Liver (tissue), 9 donors: ENCODE data around the gene ACOXL. TPM values are rescaled to one million over a fixed set of nuclear protein-coding genes. Genes with fewer than 3 reads are reported as not detected.

Experiments
- DNase-seq: peaks from one replicate; pipeline ENCODE4 v3.0.0-alpha.2; 2017; ENCODE audit warnings: low spot score
- H3K27ac ChIP-seq, 2 donors: one replicate each; pipeline ENCODE4 v1.7.0; 2013; ENCODE audit warnings: inconsistent platforms in 2 of 2, low read length in 2 of 2, control low read depth in 1 of 2, low read depth in 1 of 2, mild to moderate bottlenecking in 1 of 2
- H3K27me3 ChIP-seq, 4 donors: one replicate each; pipeline versions ENCODE4 v1.6.1 to v1.7.0; 2013; ENCODE audit warnings: low read length in 3 of 4, inconsistent platforms in 1 of 4, mild to moderate bottlenecking in 1 of 4, moderate library complexity in 1 of 4; ENCODE audit not compliant: control insufficient read depth in 4 of 4, insufficient read depth in 4 of 4
- H3K36me3 ChIP-seq, 4 donors: one replicate each; pipeline versions ENCODE4 v1.6.1 to v1.7.0; 2013; ENCODE audit warnings: low read length in 3 of 4, mild to moderate bottlenecking in 3 of 4, low read depth in 1 of 4, moderate library complexity in 1 of 4; ENCODE audit not compliant: control insufficient read depth in 4 of 4, insufficient read depth in 3 of 4
- H3K4me1 ChIP-seq, 4 donors: one replicate each; pipeline versions ENCODE4 v1.6.1 to v1.7.0; 2013; ENCODE audit warnings: low read length in 3 of 4, mild to moderate bottlenecking in 3 of 4, moderate library complexity in 1 of 4; ENCODE audit not compliant: control insufficient read depth in 4 of 4, insufficient read depth in 4 of 4
- H3K4me3 ChIP-seq, 3 donors: one replicate each; pipeline versions ENCODE4 v1.6.1 to v1.7.0; 2013; ENCODE audit warnings: low read length in 3 of 3, control low read depth in 1 of 3, low read depth in 1 of 3, mild to moderate bottlenecking in 1 of 3
- H3K9ac ChIP-seq, 2 donors: one replicate each; pipeline ENCODE4 v1.7.0; 2013; ENCODE audit warnings: low read length in 2 of 2, mild to moderate bottlenecking in 2 of 2, moderate library complexity in 2 of 2, control low read depth in 1 of 2, low read depth in 1 of 2
- H3K9me3 ChIP-seq, 4 donors: one replicate each; pipeline versions ENCODE4 v1.6.1 to v1.7.0; 2013; ENCODE audit warnings: low read length in 3 of 4; ENCODE audit not compliant: control insufficient read depth in 4 of 4
- ATF3 ChIP-seq: IDR thresholded peaks from 2 replicates; pipeline ENCODE4 v1.6.1; 2016; ENCODE audit warnings: antibody characterized with exemption
- CTCF ChIP-seq: fragments of 150-350 bp; IDR thresholded peaks from 2 replicates; pipeline ENCODE4 v1.5.1; 2017; ENCODE audit warnings: improper control_type of control experiment, low read depth, low read length; ENCODE audit not compliant: missing input control
- EGR1 ChIP-seq, 2 donors: IDR thresholded peaks; 2 replicates each; pipeline ENCODE4 v1.6.1; 2016 to 2018; ENCODE audit warnings: antibody characterized with exemption in 2 of 2, low read depth in 2 of 2
- FOXA1 ChIP-seq: IDR thresholded peaks from 2 replicates; pipeline ENCODE4 v1.6.1; 2016; ENCODE audit warnings: antibody characterized with exemption
- GABPA ChIP-seq, 2 donors: IDR thresholded peaks in 1 of 2; conservative IDR thresholded peaks in 1 of 2; 2 replicates each; pipeline ENCODE4 v1.6.1; 2016; ENCODE audit warnings: antibody characterized with exemption in 2 of 2, mild to moderate bottlenecking in 1 of 2, moderate library complexity in 1 of 2
- HNF4A ChIP-seq, 2 donors: conservative IDR thresholded peaks; 2 replicates each; pipeline ENCODE4 v1.6.1; 2016; ENCODE audit warnings: antibody characterized with exemption in 2 of 2, mild to moderate bottlenecking in 2 of 2
- HNF4G ChIP-seq: IDR thresholded peaks from 2 replicates; pipeline ENCODE4 v1.6.1; 2016; ENCODE audit warnings: antibody characterized with exemption
- JUND ChIP-seq, 2 donors: IDR thresholded peaks; 2 replicates each; pipeline ENCODE4 v1.6.1; 2016; ENCODE audit warnings: antibody characterized with exemption in 2 of 2
- MAX ChIP-seq: IDR thresholded peaks from 2 replicates; pipeline ENCODE4 v1.6.1; 2016; ENCODE audit warnings: antibody characterized with exemption
- NR2F2 ChIP-seq: IDR thresholded peaks from 2 replicates; pipeline ENCODE4 v1.6.1; 2016; ENCODE audit warnings: antibody characterized with exemption
- RAD21 ChIP-seq, 2 donors: IDR thresholded peaks; 2 replicates each; pipeline ENCODE4 v1.6.1; 2016; ENCODE audit warnings: antibody characterized with exemption in 2 of 2, mild to moderate bottlenecking in 2 of 2
- REST ChIP-seq: IDR thresholded peaks from 2 replicates; pipeline ENCODE4 v1.6.1; 2016; ENCODE audit warnings: antibody characterized with exemption, mild to moderate bottlenecking
- RXRA ChIP-seq, 2 donors: IDR thresholded peaks; 2 replicates each; pipeline ENCODE4 v1.6.1; 2017 to 2018; ENCODE audit warnings: antibody characterized with exemption in 2 of 2, mild to moderate bottlenecking in 1 of 2
- SP1 ChIP-seq: IDR thresholded peaks from 2 replicates; pipeline ENCODE4 v1.6.1; 2018; ENCODE audit warnings: antibody characterized with exemption, mild to moderate bottlenecking
- YY1 ChIP-seq: IDR thresholded peaks from 2 replicates; pipeline ENCODE4 v1.6.1; 2016; ENCODE audit warnings: antibody characterized with exemption, mild to moderate bottlenecking
- WGBS: extraction: QIAGEN DNeasy Blood & Tissue Kit; methylation state at CpG from one replicate; pipeline ENCODE4 v1.1.7; 2013; 5-methylcytosine and 5-hydroxymethylcytosine counted together
- polyA plus RNA-seq, 2 donors: library from polyadenylated mRNA; stranded (reverse) in 1 of 2; unstranded in 1 of 2; fragments of 200-250 nt in 1 of 2; fragments of >200 nt in 1 of 2; fragmentation: Nextera tagmentation in 1 of 2; extraction: Ambion mirVana in 1 of 2; gene quantifications; one replicate each; pipeline versions ENCODE4 v1.2.1 to v1.2.3, GENCODE V29; 2013 to 2015
- total RNA-seq, 2 donors: library from RNA; depleted of rRNA; stranded (reverse); fragments of >200 nt; gene quantifications; one replicate each; pipeline ENCODE4 v1.2.3, GENCODE V29; 2014
- donor health status: healthy.
- donor health status: healthy.
- donor health status: healthy.
- donor health status: healthy.
- donor health status: healthy.

Gene ACOXL
- total and polyA plus RNA-seq, 4 donors = 0.07 TPM; not detected in 3

GRCh38 chr2:110752871-110753270 lies 20.5 kb downstream of the ACOXL start:
- TF ChIP-seq GABPA (IDR thresholded peaks at IDR 0.05 in 1 of 2, conservative IDR thresholded peaks at IDR 0.05 in 1 of 2) = no peak
- no peak for TF ChIP-seq HNF4A (conservative IDR thresholded peaks at IDR 0.05)
- TF ChIP-seq RXRA (IDR thresholded peaks at IDR 0.05) = no peak
- TF ChIP-seq EGR1 (IDR thresholded peaks at IDR 0.05; ENCODE audit: low read depth in 2 of 2) = no peak
- no peak for TF ChIP-seq HNF4G
- TF ChIP-seq MAX = no peak
- TF ChIP-seq YY1 = no peak
- TF ChIP-seq SP1 = no peak
- no peak for TF ChIP-seq NR2F2
- TF ChIP-seq RAD21 (IDR thresholded peaks at IDR 0.05) = no peak
- no peak for TF ChIP-seq REST
- H3K4me1 ChIP-seq = no peaks in the 10 kb centered on the region
- no peak overlapping the region for H3K4me3 ChIP-seq
- H3K27ac ChIP-seq = no peak overlapping the region
- no peak overlapping the region for H3K9ac ChIP-seq
- H3K9me3 ChIP-seq = no peaks in the 10 kb centered on the region
- H3K36me3 ChIP-seq = no peaks in the 10 kb centered on the region
- H3K27me3 ChIP-seq = no peaks in the 10 kb centered on the region
- no peak for DNase-seq
- 94% methylated on average over 2 of the region's 2 CpGs for WGBS

- Histone ChIP-seq H3K9ac (no peak overlapping the region), H3K4me3 (no peak overlapping the region), H3K27me3 (no peaks in the 10 kb centered on the region), H3K36me3 (no peaks in the 10 kb centered on the region), H3K4me1 (no peaks in the 10 kb centered on the region), H3K27ac (no peak overlapping the region), H3K9me3 (no peaks in the 10 kb centered on the region)
- DNase-seq = no peak
- WGBS = 32% methylated on average over 4 of the region's 4 CpGs
- TF ChIP-seq JUND (IDR thresholded peaks at IDR 0.05) = no peak
- TF ChIP-seq RAD21 (IDR thresholded peaks at IDR 0.05) = peak; percentile 73 to 82
- peak; percentile 37 for TF ChIP-seq CTCF
Measured at GRCh38 chr2:110755491-110756078, 23.2 kb downstream of the ACOXL start.

GRCh38 chr2:110759411-110759810 lies 27.0 kb downstream of the ACOXL start:
- Histone ChIP-seq H3K4me1 (no peaks in the 10 kb centered on the region), H3K27me3 (no peaks in the 10 kb centered on the region), H3K9me3 (no peaks in the 10 kb centered on the region), H3K4me3 (no peak overlapping the region), H3K9ac (no peak overlapping the region), H3K36me3 (no peaks in the 10 kb centered on the region), H3K27ac (no peak overlapping the region)
- DNase-seq = no peak
- TF ChIP-seq FOXA1 (no peak), HNF4A (conservative IDR thresholded peaks at IDR 0.05) (no peak), SP1 (no peak), YY1 (no peak), ATF3 (no peak), GABPA (IDR thresholded peaks at IDR 0.05 in 1 of 2, conservative IDR thresholded peaks at IDR 0.05 in 1 of 2) (no peak), REST (no peak)
- WGBS = 79% methylated on average over 2 of the region's 2 CpGs
